Calu3 (cell line): Measurements from ENCODE around the gene APOBEC4. TPM values are rescaled to one million over a fixed set of nuclear protein-coding genes. Genes with fewer than 3 reads are reported as not detected.
A peak's percentile ranks its signal among the peaks of the same experiment; 100 is the strongest.

Experiments used
- BruUV-seq: library from RNA; stranded (reverse); fragments of 400-500 nt; replicated peaks from 2 replicates; lab custom pipeline; 2021; lab: Mats Ljungman, UMichigan
- CTCF ChIA-PET: fragments of 300-600 bp; sonication (Branson Sonifier 250); formaldehyde crosslinking; loops from one replicate; lab custom pipeline; 2022; ENCODE audit warnings: antibody characterized with exemption; lab: Charles Lee
- DNase-seq: peaks from one replicate; pipeline ENCODE4 v3.0.0; 2022
- H3K27ac Mint-ChIP-seq: one replicate; pipeline ENCODE4 v1.8.0; 2022; ENCODE audit warnings: mixed read lengths; ENCODE audit not compliant: unreplicated experiment
- H3K27me3 Mint-ChIP-seq: one replicate; pipeline ENCODE4 v1.8.0; 2022; ENCODE audit warnings: mixed read lengths; ENCODE audit not compliant: unreplicated experiment
- H3K36me3 Mint-ChIP-seq: one replicate; pipeline ENCODE4 v1.8.0; 2022; ENCODE audit warnings: mild to moderate bottlenecking, moderate library complexity, mixed read lengths; ENCODE audit not compliant: insufficient read depth, unreplicated experiment
- H3K4me1 Mint-ChIP-seq: one replicate; pipeline ENCODE4 v1.8.0; 2022; ENCODE audit warnings: mild to moderate bottlenecking, low read depth, mixed read lengths; ENCODE audit not compliant: unreplicated experiment
- H3K4me3 Mint-ChIP-seq: one replicate; pipeline ENCODE4 v1.8.0; 2022; ENCODE audit warnings: mild to moderate bottlenecking, low read depth, moderate library complexity, mixed read lengths; ENCODE audit not compliant: unreplicated experiment
- H3K9me3 Mint-ChIP-seq: one replicate; pipeline ENCODE4 v1.8.0; 2022; ENCODE audit warnings: low read depth, mixed read lengths; ENCODE audit not compliant: unreplicated experiment
- intact Hi-C: fragments of 100-400 bp; cut with micrococcal nuclease; formaldehyde crosslinking; loops from one replicate; pipeline ENCODE4 v1.10.0; 2022; ENCODE audit not compliant: unreplicated experiment
- total RNA-seq: library from RNA; stranded (reverse); gene quantifications from 2 replicates; pipeline ENCODE4 v1.2.3, GENCODE V29; 2022
- TF ChIP-seq, protein P1 (sequence below): fragments of 200-600 bp; IDR thresholded peaks from one replicate; pipeline ENCODE4 v1.8.0; 2022; ENCODE audit warnings: antibody characterized with exemption; ENCODE audit not compliant: unreplicated experiment

The APOBEC4 gene
- total RNA-seq, 1 experiment from 2014 or later = not detected

DNA sequence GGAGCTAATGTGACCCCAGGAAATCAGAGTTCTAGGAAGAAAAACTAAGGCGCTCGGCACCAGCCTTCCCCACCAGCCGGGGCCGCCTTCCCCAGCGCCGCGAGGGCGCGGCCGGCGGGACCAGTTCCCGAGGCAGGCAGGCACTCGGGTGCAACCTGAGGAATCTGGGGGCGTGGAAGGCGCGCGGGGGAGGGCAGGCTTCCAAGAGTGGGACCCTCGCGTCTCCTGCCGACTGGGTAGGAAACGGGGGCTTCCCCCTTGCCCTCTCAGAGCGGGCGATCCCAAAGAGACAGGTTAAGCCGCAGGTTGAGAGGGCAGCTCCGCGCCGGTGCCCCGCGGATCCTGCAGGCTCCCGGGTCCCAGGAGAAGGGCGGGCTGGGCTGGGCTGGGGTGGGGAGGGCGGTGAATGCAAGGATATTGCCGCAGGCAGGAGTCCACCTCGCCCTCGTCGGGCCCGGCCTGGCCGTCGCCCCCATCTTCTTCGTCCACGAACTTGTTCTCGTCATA, 18.0 kb downstream of the APOBEC4 start:
- peak; percentile 48 for DNase-seq
- Mint-ChIP-seq H3K9me3 (no peaks in the 10 kb centered on the region), H3K27ac (peak overlapping the region; percentile 94), H3K36me3 (peaks cover 46% of the 10 kb centered on the region), H3K27me3 (peaks cover 10% of the 10 kb centered on the region), H3K4me3 (peak overlapping the region; percentile 95), H3K4me1 (peaks cover 28% of the 10 kb centered on the region)
- CTCF ChIA-PET = interaction anchor here (0.6 to 1.1 kb wide), 3 partner anchors 20 to 401 kb away, joined by 3 to 5 read pairs (median 4); no protein-coding TSS in a partner anchor
- BruUV-seq = no TSS peak
- TF ChIP-seq, protein P1, sequence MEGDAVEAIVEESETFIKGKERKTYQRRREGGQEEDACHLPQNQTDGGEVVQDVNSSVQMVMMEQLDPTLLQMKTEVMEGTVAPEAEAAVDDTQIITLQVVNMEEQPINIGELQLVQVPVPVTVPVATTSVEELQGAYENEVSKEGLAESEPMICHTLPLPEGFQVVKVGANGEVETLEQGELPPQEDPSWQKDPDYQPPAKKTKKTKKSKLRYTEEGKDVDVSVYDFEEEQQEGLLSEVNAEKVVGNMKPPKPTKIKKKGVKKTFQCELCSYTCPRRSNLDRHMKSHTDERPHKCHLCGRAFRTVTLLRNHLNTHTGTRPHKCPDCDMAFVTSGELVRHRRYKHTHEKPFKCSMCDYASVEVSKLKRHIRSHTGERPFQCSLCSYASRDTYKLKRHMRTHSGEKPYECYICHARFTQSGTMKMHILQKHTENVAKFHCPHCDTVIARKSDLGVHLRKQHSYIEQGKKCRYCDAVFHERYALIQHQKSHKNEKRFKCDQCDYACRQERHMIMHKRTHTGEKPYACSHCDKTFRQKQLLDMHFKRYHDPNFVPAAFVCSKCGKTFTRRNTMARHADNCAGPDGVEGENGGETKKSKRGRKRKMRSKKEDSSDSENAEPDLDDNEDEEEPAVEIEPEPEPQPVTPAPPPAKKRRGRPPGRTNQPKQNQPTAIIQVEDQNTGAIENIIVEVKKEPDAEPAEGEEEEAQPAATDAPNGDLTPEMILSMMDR = no peak
- intact Hi-C loops = no loop called here

DNA sequence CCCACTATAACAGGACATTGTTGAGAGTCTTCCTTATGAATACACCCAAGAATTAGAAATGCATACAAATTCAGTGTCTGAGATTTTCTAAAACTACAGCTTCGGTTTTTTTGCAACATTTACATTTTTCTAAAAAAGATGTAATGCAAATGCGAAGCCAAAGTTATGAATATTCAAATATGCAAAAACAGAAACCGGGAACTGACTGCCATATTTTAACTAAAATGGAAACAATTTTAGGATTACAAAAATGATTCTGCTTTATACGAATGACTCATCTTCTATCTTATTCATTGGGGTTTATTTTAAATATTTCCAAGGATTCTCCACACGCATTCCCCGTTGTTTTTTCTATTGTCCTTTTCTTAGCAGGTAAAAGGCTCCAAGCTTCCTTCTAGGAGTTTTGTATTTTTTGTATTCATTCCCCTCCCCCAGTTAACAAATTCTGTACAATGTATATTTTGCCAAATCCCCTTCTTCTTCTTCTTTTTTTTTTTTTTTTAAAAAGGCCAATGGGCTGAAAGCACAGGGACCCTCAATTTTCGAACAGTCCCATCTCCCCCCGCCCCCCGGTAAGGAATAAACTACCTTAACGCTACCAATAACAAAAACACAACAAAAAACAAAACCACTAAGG, 18.6 kb downstream of the APOBEC4 start:
- Mint-ChIP-seq H3K9me3 (no peaks in the 10 kb centered on the region), H3K27ac (peak overlapping the region; percentile 94), H3K4me3 (peak overlapping the region; percentile 95), H3K36me3 (peaks cover 48% of the 10 kb centered on the region), H3K4me1 (peaks cover 29% of the 10 kb centered on the region), H3K27me3 (peaks cover 10% of the 10 kb centered on the region)
- TF ChIP-seq, protein P1 = no peak
- intact Hi-C loops = loop anchor here (5.0 kb wide), 2 partner anchors 418 to 672 kb away; partner anchors contain the start of gene TSEN15
- CTCF ChIA-PET = interaction anchor here (0.6 to 2.0 kb wide), 3 partner anchors 50 to 293 kb away, joined by 3 to 7 read pairs (median 3); no protein-coding TSS in a partner anchor
- no peak for DNase-seq
- TSS peak; percentile 49 for BruUV-seq

DNA sequence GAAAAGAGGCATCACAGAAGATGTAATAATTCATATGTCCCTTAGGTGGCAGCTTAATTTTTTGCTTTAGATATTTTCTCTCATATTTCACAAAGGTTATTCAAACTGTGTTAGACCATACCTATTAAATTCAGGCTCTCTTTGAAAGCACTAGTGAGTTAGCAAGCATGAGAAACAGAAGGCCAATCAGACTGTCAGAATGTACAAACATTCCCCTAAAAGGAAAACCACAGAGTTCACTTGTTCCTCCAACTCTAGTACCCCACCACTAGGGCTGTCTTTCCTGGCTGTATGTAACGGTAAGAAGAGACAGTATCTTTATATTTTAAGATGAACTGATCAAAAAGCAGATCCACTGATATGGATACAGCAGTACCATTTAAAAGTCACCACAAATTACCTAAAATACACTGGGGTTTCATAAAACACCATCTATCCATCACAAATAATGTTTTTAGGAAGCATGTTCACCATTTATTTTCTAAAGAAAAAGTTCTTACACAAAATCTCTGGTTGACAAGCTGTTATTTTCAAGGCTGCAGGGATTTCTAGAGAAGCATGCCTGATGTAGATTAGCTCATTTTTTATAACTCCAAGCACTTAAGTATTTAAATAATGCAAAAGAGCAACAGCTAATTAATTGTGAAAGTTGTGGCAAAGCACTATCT, 19.3 kb downstream of the APOBEC4 start:
- Mint-ChIP-seq H3K36me3 (peaks cover 56% of the 10 kb centered on the region), H3K9me3 (no peaks in the 10 kb centered on the region), H3K4me3 (peak overlapping the region; percentile 95), H3K4me1 (peaks cover 31% of the 10 kb centered on the region), H3K27ac (peak overlapping the region; percentile 50), H3K27me3 (peaks cover 10% of the 10 kb centered on the region)
- BruUV-seq = no TSS peak
- CTCF ChIA-PET = interaction anchor here (0.6 to 2.0 kb wide), 7 partner anchors 24 to 294 kb away, joined by 3 to 7 read pairs (median 3); no protein-coding TSS in a partner anchor
- TF ChIP-seq, protein P1 = peak; percentile 54
- intact Hi-C loops = loop anchor here (2.0 to 5.0 kb wide), 3 partner anchors 51 to 672 kb away; partner anchors contain the start of gene TSEN15
- DNase-seq = peak; percentile 31

DNA sequence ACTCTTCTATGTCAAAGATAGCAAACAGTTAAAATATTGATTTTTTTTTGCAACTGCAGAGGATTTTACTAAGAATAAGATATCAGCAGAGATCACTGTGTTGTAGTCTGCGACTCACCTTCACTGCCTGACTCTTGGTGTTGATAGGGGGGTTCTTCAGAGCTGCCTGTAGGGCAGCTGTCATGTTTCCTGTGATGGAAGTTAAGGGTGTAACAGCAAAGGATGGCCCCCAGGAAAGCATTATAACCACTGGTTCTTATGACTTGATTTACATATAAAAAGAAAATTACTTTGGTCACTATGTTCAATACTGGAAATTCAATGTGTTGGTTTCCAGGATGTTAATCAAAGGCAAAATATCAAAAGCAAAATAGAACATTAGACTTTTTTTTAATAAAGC, 20.2 kb downstream of the APOBEC4 start:
- TF ChIP-seq, protein P1 = no peak
- intact Hi-C loops = loop anchor here (2.0 to 5.0 kb wide), 3 partner anchors 52 to 671 kb away; partner anchors contain the start of gene TSEN15
- DNase-seq = no peak
- H3K9me3 Mint-ChIP-seq = no peaks in the 10 kb centered on the region
- BruUV-seq = no TSS peak
- peaks cover 38% of the 10 kb centered on the region for H3K4me1 Mint-ChIP-seq
- CTCF ChIA-PET = interaction anchor here (0.6 to 2.0 kb wide), 6 partner anchors 23 to 283 kb away, joined by 3 to 7 read pairs (median 4); no protein-coding TSS in a partner anchor
- peaks cover 64% of the 10 kb centered on the region for H3K36me3 Mint-ChIP-seq
- H3K4me3 Mint-ChIP-seq = peak overlapping the region; percentile 95
- no peak overlapping the region for H3K27ac Mint-ChIP-seq
- H3K27me3 Mint-ChIP-seq = peaks cover 10% of the 10 kb centered on the region
